B cell (primary cell): ENCODE data around the gene INPP5B.

ENCODE experiments used
- CTCF ChIP-seq: fragments of 200-600 bp; IDR thresholded peaks from one replicate; pipeline ENCODE4 v1.8.0; 2022; ENCODE audit warnings: antibody characterized with exemption, mild to moderate bottlenecking
- EZH2 ChIP-seq: IDR thresholded peaks from 2 replicates; pipeline ENCODE4 v1.6.1; 2012; ENCODE audit warnings: borderline replicate concordance, low read depth, mild to moderate bottlenecking, moderate library complexity, low read length; ENCODE audit not compliant: insufficient read depth, poor library complexity, severe bottlenecking

GRCh38 chr1:37840711-37841110, 106.1 kb downstream of the INPP5B start:
- TF ChIP-seq CTCF (no peak), EZH2 (no peak)
